22Rv1 (cell line): ENCODE measurements around the gene POU5F1.
"Not testable (repeated sequence)": the region's sequence is repeated elsewhere in the genome, so short reads cannot be mapped to it uniquely, and the experiment has no call there.

Experiments used
- H3K27ac ChIP-seq: fragments of 450-650 bp; 2 replicates; pipeline ENCODE4 v1.5.1; 2017
- CTCF ChIP-seq: fragments of 450-650 bp; IDR thresholded peaks from 2 replicates; pipeline ENCODE4 v1.5.1; 2017; ENCODE audit warnings: mild to moderate bottlenecking
- ZFX ChIP-seq: fragments of 450-650 bp; IDR thresholded peaks from 2 replicates; pipeline ENCODE4 v1.6.1; 2017; ENCODE audit warnings: antibody characterized with exemption, borderline replicate concordance

Gene POU5F1

GRCh38 chr6:31165986-31166385 lies 4.5 kb downstream of the POU5F1 start:
- H3K27ac ChIP-seq = no peak overlapping the region
- TF ChIP-seq CTCF = no peak
- no peak for TF ChIP-seq ZFX

- not testable (repeated sequence) for H3K27ac ChIP-seq
Observed at GRCh38 chr6:31165064-31165832, 5.2 kb downstream of the POU5F1 start.

- not testable (repeated sequence) for H3K27ac ChIP-seq
Observed at GRCh38 chr6:31164475-31165063, 5.9 kb downstream of the POU5F1 start.

GRCh38 chr6:31163922-31164321 lies 6.6 kb downstream of the POU5F1 start:
- TF ChIP-seq CTCF = no peak
- no peak for TF ChIP-seq ZFX
- H3K27ac ChIP-seq = no peak overlapping the region

GRCh38 chr6:31162463-31163165 lies 7.9 kb downstream of the POU5F1 start:
- no peak overlapping the region for H3K27ac ChIP-seq
- TF ChIP-seq ZFX (no peak), CTCF (no peak)

GRCh38 chr6:31161216-31162126 lies 9.0 kb downstream of the POU5F1 start:
- no peak for TF ChIP-seq ZFX
- no peak for TF ChIP-seq CTCF
- H3K27ac ChIP-seq = no peak overlapping the region

- TF ChIP-seq ZFX (no peak), CTCF (no peak)
- peak overlapping the region; percentile 74 for H3K27ac ChIP-seq
Observed at GRCh38 chr6:31158863-31159855, 11.3 kb downstream of the POU5F1 start.
